Measurements from ENCODE around the gene CCNL2. TPM values are rescaled to one million over a fixed set of nuclear protein-coding genes. Genes with fewer than 3 reads are reported as not detected.

The CCNL2 gene
- total and polyA plus RNA-seq, 8 donors: 33.4 to 739 (median 277) TPM

- TF ChIP-seq CTCF (IDR thresholded peaks at IDR 0.05): no peak
- TF ChIP-seq POLR2AphosphoS5 (IDR thresholded peaks at IDR 0.05): no peak
- TF ChIP-seq POLR2A (IDR thresholded peaks at IDR 0.05): no peak
- no peak for TF ChIP-seq EP300 (IDR thresholded peaks at IDR 0.05)
- peaks cover 10 to 16% (median 14%) of the 10 kb centered on the region in 4 donors for H3K36me3 ChIP-seq
- peak overlapping the region; percentile 71 to 92 (median 83) for H3K27ac ChIP-seq
Observed at GRCh38 chr1:1345860-1346500, 53.2 kb downstream of the CCNL2 start.

DNA sequence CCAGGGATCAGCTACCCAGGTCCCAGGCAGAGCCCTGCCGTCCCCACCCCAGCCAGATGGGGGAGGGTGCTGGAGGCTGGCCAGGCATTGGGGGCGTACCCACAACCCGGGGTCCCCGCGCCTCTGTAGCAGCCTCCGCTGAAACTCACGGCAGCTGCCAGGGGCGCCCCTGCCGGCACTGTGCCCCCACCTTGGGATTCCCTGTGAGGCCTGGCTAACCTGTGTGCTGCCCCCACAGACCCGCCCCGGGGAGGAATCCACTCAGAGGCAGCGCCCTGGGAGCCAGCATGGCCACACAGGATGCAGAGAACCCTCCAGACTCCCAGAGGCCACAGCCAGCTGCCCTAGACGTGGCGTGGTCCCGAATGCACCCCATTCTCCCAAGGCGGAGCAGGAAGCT, 53.8 kb downstream of the CCNL2 start:
- WGBS, 5 donors: 52 to 60% (median 59%) methylated on average over 2 to 16 of the region's 16 CpGs
- DNase-seq: no peak
- H3K27ac ChIP-seq: peak overlapping the region; percentile 71 to 92 (median 83)
- peaks cover 10 to 22% (median 20%) of the 10 kb centered on the region in 4 donors for H3K36me3 ChIP-seq
- H3K27me3 ChIP-seq: no peaks in the 10 kb centered on the region
- intact Hi-C loops (cut with DNase I; ENCODE audit: low total_unique reads): no loop called here
- H3K9me3 ChIP-seq: no peaks in the 10 kb centered on the region
- H3K4me1 ChIP-seq: peaks cover 44 to 61% (median 57%) of the 10 kb centered on the region in 4 donors
- TF ChIP-seq EP300 (IDR thresholded peaks at IDR 0.05) (no peak), POLR2A (IDR thresholded peaks at IDR 0.05) (no peak), POLR2AphosphoS5 (IDR thresholded peaks at IDR 0.05) (no peak)
- peak overlapping the region in 1 of 4 donors; percentile 72 for H3K4me3 ChIP-seq

More at GRCh38 chr1:1345860-1346500, 53.2 kb downstream of the CCNL2 start:
- intact Hi-C loops (cut with DNase I; ENCODE audit: low total_unique reads): no loop called here
- Histone ChIP-seq H3K9me3 (no peaks in the 10 kb centered on the region), H3K4me3 (peak overlapping the region in 1 of 4 donors; percentile 72), H3K27me3 (no peaks in the 10 kb centered on the region), H3K4me1 (peaks cover 44 to 61% (median 57%) of the 10 kb centered on the region in 4 donors)
- WGBS, 5 donors: 45 to 81% (median 53%) methylated on average over 4 to 12 of the region's 12 CpGs
- no peak for DNase-seq

- TF ChIP-seq POLR2AphosphoS5 (IDR thresholded peaks at IDR 0.05) (peak in 1 of 3 donors; percentile 6), EP300 (IDR thresholded peaks at IDR 0.05) (no peak), CTCF (IDR thresholded peaks at IDR 0.05) (peak in 4 of 7 experiments; percentile 21 to 57 (median 43)), POLR2A (IDR thresholded peaks at IDR 0.05) (no peak)
- WGBS, 5 donors: 38 to 59% (median 49%) methylated on average over 9 to 15 of the region's 15 CpGs
Observed at GRCh38 chr1:1344655-1345361, 54.3 kb downstream of the CCNL2 start.

GRCh38 chr1:1343811-1344421, 55.2 kb downstream of the CCNL2 start:
- Histone ChIP-seq H3K27me3 (no peaks in the 10 kb centered on the region), H3K27ac (peak overlapping the region; percentile 71 to 92 (median 83)), H3K4me1 (peaks cover 44 to 61% (median 57%) of the 10 kb centered on the region in 4 donors), H3K36me3 (peaks cover 23 to 37% (median 35%) of the 10 kb centered on the region in 4 donors), H3K4me3 (peak overlapping the region in 1 of 4 donors; percentile 72), H3K9me3 (no peaks in the 10 kb centered on the region)
- TF ChIP-seq EP300 (IDR thresholded peaks at IDR 0.05) (no peak), POLR2A (IDR thresholded peaks at IDR 0.05) (no peak), POLR2AphosphoS5 (IDR thresholded peaks at IDR 0.05) (no peak), CTCF (IDR thresholded peaks at IDR 0.05) (no peak)
- WGBS, 5 donors: 52 to 78% (median 59%) methylated on average over 8 to 24 of the region's 24 CpGs
- peak in 1 of 2 donors; percentile 82 for DNase-seq
- intact Hi-C loops (cut with DNase I; ENCODE audit: low total_unique reads): no loop called here

More at GRCh38 chr1:1344655-1345361, 54.3 kb downstream of the CCNL2 start:
- intact Hi-C loops (cut with DNase I; ENCODE audit: low total_unique reads): no loop called here
- no peaks in the 10 kb centered on the region for H3K9me3 ChIP-seq
- peaks cover 15 to 28% (median 26%) of the 10 kb centered on the region in 4 donors for H3K36me3 ChIP-seq
- DNase-seq: peak; percentile 68 to 73
- H3K27ac ChIP-seq: peak overlapping the region; percentile 71 to 92 (median 83)
- no peaks in the 10 kb centered on the region for H3K27me3 ChIP-seq
- H3K4me3 ChIP-seq: peak overlapping the region in 1 of 4 donors; percentile 72
- H3K4me1 ChIP-seq: peaks cover 44 to 61% (median 57%) of the 10 kb centered on the region in 4 donors
